Urothelium cell line (cell line): ENCODE results near the gene HAAO.
"Not testable (repeated sequence)": the region's sequence is repeated elsewhere in the genome, so short reads cannot be mapped to it uniquely, and the experiment has no call there.

ENCODE experiments used
- DNase-seq: peaks from one replicate; pipeline ENCODE4 v3.0.0; 2011; ENCODE audit warnings: low spot score, mixed read lengths
- FAIRE-seq: peaks from 2 replicates; lab custom pipeline; 2011; peaks lifted over from hg19 to GRCh38; lab: Jason Lieb, UNC

Gene HAAO

DNA sequence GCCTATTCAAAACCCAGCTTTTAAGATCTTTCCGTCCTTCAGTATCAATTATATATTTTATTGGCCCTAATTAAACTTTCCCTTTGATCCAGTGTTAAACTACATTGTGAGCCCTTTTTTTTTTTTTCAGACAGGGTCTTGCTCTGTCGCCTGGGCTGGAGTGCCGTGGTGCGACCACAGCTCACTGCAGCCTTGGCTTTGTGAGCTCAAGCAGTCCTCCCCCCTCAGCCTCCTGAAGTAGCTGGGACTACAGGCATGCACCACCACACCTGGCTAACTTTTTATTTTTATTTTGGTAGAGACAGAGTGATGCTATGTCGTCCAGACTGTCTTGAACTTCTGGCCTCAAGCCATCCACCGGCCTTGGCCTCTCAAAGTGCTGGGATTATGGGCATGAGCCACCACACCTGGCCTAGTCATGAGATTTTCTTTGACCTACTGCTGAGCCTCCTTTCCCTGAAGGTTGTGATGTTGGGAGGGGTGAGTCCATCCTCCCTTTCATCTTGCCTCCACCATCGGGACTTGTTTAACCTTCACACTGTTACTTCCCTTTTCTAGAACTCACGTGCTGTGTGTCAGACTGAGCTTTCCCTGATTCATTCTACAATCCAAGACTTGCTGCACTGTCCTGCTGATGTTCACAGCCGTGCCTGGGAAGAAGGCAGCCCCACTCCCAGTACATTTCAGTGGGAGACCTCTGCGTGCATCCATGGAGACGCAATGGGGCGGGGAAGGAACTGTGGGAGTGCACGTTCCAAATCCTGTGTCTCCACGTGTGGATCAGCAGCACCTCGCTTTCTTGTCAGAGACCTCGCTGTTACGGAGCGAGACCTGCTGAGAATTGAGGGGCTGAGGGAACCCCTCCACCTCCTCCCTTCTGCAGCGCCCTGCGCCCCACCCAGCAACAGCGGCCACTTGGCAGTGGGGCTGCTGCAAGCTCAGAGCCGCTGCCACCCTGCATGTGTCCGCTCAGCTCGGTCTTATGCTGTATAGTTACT, 39.3 kb downstream of the HAAO start:
- FAIRE-seq (no peak), DNase-seq (no peak)

DNA sequence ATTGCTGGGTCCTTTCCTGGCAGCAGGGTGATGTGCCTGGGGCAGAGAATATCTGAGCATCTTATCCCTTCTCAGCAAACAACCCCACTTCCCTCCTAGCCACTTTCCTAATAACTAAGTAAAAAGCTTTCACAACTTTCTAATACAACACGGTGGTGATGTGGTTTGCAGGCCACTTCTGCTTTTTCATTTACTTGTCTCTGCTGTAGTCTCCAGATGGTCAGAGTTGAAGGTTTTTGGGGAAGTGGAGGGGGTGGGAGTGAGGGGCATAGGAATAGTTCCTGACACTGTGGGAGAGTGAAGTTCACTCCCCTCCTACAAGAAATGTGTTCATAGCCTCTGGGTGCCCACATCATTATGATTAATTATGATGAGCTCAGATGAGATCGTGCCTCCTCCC, 40.1 kb downstream of the HAAO start:
- FAIRE-seq (no peak), DNase-seq (no peak)

DNA sequence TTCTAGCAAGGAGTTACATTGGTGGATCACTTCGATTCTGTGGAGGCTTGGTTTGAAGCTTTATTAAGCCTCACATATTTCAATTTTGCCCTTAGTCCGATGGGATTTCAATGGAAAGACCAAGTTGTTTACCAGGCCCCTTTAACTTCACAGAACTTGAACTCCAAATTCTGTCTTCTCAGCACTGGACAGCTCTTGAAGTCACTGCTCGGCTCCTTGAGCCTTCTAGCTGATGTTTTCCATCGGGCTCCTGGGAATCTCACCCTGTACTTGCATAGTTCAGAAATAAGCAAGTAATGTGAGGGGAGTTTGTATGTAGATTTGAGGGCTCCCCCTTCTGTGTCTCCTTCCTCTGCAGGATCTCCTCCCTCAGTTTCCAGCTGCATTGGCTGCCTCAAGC, 43.5 kb downstream of the HAAO start:
- FAIRE-seq (no peak), DNase-seq (no peak)

DNA sequence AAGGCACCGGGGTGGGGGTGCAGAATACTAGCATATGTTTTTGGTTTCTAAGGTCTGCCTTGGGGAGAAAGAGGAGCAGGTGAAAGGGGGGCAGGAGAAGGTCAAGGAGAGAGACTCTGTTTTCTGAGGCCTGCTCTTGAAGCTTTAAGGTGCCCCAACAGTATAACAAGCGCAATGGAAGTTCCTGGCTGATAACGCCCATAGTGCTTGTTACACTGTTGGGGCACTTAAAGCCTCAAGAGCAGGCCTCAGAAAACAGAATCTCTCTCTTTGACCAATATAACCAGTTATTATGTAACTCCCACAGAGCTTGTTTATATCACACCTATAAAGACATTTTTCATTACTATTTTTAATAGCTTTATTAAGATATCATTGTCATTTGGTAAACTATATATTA, 45.0 kb downstream of the HAAO start:
- no peak for DNase-seq
- FAIRE-seq = no peak

DNA sequence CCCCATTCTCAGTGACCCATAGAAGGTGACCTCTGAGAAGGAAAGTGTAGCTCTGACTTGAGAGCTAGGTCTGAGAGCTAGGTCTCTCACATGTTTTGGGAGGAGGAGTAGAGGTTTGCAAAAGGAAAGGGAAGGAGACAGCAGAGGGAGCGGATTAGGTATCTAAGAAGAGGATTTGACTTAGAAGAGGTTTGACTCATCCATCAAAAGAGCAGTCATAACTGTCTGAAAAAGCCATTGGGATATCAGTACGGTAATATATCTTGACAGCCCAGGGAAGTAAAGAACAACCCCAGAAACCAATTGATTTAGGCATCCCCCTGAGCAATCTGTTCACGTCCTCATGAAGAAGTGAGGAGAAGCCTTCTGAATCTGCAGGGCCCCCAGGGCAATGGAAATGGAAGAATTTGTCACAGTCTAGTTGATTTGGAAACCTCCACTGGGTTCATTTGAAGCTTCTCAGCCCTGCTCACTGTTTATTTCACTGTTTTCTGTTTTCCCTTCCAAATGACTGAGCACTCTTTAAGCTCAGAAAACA, 47.8 kb downstream of the HAAO start:
- DNase-seq (no peak), FAIRE-seq (no peak)

DNA sequence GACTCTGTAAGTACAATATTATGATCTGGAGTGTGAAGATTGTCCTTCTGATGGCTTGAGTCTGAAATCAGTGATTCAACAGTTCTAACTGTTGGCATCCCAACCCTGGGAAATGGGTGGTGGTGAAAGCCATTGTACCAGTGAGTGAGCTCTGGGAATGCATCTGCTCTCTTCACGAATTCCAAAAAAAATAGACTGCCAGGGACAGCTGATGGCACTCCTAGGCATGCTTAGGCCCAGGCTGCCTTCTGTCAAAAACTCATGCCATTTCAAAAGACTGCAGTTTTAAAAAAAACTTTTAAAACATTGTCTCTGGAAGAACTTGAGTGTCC, 48.8 kb downstream of the HAAO start:
- DNase-seq (no peak), FAIRE-seq (no peak)

DNA sequence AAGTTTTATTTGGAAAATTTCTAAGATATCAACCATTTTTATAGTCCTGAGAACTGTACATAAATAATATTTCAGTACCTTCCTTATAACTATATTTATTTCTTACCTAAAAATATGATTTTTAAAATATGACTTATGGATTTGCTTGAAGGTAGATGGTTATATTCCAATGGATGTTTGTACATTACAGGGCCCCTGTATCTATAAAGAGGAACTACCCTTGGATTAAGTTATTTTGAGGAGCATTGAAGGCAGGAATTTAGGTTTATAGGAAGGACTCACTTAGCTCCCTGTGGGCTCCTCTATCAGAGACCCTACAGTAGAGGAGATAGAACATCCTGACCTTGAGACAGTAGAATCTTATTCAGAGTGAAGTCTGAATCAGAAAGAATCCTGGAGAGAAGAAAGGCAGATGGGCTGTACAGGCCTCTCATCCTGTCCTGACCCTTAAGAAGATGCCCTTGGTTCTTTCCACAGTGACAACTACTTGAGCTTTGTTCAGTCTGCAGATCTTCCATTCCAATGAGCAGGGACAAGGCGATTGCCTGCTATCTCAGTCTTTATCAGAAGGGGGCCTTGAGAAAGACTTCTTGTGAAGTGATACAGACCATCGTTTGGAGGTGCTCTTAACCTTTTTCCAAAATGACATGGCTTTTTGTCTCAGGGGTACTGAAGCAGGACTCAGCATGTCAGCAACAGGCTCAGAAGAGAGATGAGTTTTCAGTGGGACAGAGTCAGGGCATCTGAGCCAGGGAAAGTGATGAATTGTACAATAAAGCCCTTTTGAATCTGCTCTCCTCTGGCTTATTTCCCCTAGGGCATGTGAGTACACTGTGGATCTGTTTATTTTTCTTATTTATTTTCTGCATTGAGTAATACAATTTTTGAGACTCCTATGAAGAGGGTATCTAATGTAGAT, 49.4 kb downstream of the HAAO start:
- DNase-seq (no peak), FAIRE-seq (no peak)

DNA sequence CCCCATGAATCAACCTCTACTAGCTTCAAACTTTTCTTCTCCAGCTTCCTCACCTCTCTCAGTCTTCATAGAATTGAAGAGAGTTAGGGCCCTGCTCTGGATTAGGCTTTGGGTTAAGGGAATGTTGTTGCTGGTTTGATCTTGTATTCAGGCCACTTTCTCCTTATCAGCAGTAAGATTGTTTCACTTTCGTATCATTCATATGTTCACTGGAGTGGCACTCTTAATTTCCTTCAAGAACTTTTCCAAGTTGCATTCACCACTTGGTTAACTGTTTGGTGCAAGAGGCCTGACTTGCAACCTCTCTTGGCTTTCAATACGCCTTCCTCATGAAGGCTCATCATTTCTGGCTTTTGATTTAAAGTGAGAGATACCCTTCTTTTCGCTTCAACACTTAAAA, 51.2 kb downstream of the HAAO start:
- FAIRE-seq = no peak
- no peak for DNase-seq

DNA sequence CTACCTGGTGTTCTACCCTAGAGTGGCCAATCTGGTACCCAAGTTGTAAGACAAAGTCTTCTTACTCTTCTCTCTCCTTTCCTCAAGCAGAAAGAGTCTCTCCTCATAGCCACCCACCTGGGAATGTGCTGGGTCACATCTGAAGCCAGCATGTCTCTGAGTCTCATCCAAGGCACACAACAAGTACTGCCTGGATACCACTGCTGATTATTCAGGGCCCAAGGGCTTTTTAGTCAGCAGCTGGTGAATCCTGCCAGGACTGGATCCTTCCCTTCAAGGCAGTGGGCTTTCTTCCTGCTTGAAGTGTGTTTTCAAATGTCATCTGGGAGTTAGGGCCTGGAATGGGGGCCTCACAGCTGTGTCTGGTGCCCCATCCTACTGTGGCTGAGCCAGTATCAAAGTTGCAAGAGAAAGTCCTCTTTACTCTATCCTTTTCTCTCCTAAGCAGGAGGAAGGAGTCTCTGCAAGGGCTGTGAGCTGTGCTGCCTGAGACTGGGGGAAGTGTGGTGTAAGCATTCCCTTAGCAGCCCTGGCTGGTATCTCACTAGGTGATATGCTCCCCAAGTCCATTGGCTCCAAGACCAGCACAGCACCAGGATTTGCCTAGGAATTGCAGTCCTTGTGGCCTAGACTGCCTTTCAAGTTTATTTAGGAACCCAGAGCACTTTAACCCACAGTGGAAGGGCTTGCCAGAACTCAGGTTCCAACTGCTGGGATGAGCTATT, 55.6 kb downstream of the HAAO start:
- FAIRE-seq (no peak), DNase-seq (no peak)

DNA sequence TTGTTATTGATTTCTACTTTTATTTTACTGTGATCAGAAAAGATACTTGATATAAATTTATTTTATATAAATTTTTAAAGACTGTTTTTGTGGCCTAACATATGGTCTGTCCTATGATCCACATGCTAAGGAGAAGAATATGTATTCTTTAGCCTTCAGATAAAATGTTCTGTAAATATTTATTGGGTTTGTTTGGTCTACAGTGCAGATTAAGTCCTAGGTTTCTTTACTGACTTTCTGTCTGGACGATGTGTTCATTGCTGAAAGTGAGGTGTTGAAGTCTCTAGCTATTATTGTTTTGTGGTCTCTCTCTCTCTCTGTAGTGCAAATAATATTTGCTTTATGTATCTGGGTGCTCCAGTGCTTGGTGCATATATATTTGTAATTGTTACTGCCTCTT, 58.5 kb downstream of the HAAO start:
- FAIRE-seq (no peak), DNase-seq (no peak)

DNA sequence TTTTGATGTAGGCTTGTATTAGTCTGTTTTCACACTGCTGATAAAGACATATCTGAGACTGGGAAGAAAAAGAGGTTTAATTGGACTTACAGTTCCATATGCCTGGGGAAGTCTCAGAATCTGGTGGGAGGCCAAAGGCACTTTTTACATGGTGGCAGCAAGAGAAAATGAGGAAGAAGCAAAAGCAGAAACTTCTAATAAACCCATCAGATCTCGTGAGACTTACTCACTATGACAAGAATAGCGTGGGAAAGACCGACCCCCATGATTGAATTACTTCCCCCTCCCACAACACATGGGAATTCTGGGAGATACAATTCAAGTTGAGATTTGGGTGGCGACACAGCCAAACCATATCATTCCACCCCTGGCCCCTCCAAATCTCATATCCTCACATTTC, 61.1 kb downstream of the HAAO start:
- not testable (repeated sequence) for FAIRE-seq, DNase-seq

DNA sequence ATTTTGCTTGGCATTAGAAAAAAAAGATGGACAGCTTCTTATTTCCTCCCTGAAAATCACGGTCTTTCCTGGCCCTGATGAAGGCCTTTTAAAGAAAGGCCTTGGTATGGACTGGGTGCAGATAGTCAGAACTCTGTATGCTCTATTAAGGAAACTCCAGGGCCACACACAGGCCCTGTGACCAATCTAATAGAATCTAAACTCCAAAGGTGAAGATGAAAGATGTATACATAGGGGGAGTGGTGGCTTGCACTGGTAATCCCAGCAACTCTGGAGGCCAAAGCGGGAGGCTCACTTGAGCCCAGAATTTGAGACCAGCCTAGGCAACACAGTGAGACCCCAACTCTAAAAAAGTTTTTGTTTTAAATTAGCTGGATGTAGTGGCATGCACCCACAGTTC, 65.7 kb downstream of the HAAO start:
- DNase-seq (no peak), FAIRE-seq (no peak)

DNA sequence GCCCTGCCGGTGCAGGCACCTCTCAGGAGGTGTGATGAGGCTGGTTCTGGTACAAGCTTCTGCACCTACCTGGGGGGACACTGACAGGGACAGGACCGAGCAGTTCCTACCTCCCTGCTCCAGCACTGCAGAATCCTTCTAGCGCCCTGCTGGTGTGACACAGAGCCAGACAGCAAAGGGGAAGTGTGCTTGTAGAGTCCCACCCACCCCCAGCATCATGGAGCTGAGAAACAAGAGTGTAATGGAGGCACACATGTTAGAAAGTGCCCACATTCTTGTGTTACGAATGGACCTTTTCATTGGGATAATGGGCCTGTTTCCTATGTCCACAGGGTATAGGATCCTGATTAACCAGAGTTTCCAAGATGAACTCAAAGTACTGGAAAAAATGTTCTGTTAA, 66.7 kb downstream of the HAAO start:
- FAIRE-seq = no peak

DNA sequence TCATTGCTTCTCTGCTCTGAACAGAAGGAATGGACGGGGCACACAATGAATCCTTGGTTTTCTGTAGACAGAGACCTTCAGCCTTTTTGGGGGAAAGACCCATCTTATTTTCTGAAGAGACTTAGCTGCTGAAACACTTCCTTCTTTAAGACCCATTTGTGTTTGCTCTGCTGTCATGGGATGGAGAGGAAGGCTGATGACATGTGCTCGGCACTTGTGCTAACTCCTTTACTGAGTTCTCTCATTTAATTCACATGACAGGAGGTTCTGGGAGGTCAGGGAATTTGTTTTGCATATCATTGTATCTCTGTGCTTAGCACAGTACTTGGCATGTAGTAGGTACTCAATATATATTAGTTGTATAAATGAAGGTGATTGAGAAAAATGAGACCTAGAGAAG, 67.5 kb downstream of the HAAO start:
- DNase-seq (no peak), FAIRE-seq (no peak)

More for the DNA sequence above, 66.7 kb downstream of the HAAO start:
- no peak for DNase-seq

DNA sequence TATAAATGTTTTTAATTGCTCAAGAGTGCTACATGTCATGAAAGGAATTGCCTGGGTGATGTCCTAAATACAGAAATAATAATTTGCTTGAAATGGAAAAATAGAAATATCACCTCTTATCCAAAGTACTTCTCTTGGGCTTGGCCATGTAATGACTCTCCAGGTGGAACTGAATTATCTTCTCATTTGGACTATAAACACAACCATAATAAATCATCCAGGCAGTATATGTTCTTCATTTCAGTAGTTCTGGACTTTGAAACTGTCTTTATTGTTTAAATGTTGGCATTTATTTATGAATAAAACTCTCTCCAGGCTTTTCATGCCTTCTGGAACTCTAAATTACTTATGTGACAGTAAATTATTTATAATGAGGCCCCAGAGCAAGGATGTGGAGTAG, 68.9 kb downstream of the HAAO start:
- DNase-seq (no peak), FAIRE-seq (no peak)

DNA sequence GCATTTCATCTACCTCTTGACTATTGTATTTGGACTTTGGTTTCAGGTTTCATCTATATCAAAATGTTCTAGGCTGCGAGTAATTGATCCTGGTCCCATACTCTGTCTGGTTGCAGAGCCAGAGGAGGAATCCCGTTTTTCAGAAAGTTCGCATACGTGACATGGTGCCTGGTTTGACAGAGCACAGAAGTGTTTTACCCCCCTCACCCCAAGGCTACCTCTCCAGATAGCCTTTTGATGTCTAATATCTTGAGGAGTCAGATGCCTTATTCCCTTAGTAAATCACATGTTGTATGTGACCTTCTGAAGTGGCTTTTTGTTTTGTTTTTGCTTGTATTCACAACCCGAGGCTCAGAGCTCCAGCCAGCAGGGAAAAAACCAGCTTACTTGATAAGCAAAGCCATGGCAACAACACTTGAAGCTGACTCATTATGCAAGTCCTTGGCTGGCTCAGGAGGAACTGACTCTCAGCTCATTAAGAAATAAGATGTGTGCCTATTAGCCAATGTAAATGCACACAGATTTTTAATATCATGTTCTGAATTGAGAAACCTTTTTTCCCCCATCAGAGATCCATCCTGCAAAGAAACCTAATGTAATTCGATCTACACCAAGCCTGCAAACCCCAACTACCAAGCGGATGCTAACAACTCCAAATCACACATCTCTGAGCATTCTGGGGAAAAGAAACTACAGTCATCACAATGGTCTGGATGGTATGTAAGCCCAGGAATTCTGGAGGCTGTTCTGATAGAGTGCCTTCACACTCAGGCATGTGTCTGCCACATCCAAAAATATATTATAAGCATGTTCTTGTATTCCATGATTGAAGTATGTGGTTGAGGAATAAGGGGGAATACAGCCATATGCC, 69.8 kb downstream of the HAAO start:
- DNase-seq (no peak), FAIRE-seq (no peak)

DNA sequence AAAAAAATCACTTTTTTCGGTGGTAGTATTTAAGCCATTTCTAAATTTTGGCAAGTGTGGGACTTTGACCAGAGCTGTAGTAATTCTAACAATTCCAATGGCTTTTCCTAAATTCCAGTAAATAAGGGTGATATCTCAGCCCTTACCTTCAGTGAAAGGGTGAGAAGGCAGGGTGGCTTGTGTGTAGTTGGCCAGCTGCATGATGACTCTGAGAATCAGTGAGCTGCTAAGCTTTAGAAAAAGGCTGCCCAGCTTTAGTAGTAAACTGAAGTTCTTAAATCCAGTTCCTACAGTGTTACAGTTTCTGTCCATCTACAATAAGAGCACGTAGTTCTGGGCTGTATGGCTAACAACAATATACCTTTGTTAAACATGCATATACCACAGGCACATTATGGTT, 70.5 kb downstream of the HAAO start:
- DNase-seq (no peak), FAIRE-seq (no peak)
